WTC11 (cell line): ENCODE measurements around the gene ERC1. TPM values are rescaled to one million over a fixed set of nuclear protein-coding genes. Genes with fewer than 3 reads are reported as not detected.

Experiments
- ATAC-seq: fragments of 200-7000 bp; cut with Tn5 transposase; 2 replicates; pipeline ENCODE4 v1.10.0; 2021; ENCODE audit warnings: mild to moderate bottlenecking, moderate library complexity
- CTCF ChIA-PET: fragments of 300-600 bp; sonication (Branson Sonifier 250); formaldehyde crosslinking; loops from one replicate; lab custom pipeline; 2021; ENCODE audit warnings: antibody characterized with exemption; lab: Charles Lee
- POLR2A ChIA-PET: fragments of 350-600 bp; sonication (Branson Sonifier 250); formaldehyde crosslinking; loops from one replicate; lab custom pipeline; 2021; ENCODE audit warnings: antibody characterized with exemption; lab: Charles Lee
- DNase-seq: peaks from one replicate; pipeline ENCODE4 v3.0.0; 2021; ENCODE audit warnings: low spot score
- H3K27ac Mint-ChIP-seq: 2 replicates; pipeline ENCODE4 v1.8.0; 2021; ENCODE audit warnings: mixed read lengths
- H3K27me3 Mint-ChIP-seq: 2 replicates; pipeline ENCODE4 v1.8.0; 2021; ENCODE audit warnings: low read depth, mild to moderate bottlenecking, moderate library complexity, mixed read lengths
- H3K36me3 Mint-ChIP-seq: 2 replicates; pipeline ENCODE4 v1.8.0; 2021; ENCODE audit warnings: mixed read lengths
- H3K4me1 Mint-ChIP-seq: 2 replicates; pipeline ENCODE4 v1.8.0; 2022; ENCODE audit warnings: mixed read lengths
- H3K4me3 Mint-ChIP-seq: 2 replicates; pipeline ENCODE4 v1.8.0; 2021; ENCODE audit warnings: mild to moderate bottlenecking, moderate library complexity, mixed read lengths
- H3K9me3 Mint-ChIP-seq: 2 replicates; pipeline ENCODE4 v1.8.0; 2021; ENCODE audit warnings: mixed read lengths
- ATF1 ChIP-seq: sonication (generic); formaldehyde crosslinking; IDR thresholded peaks from 2 replicates; pipeline ENCODE4 v1.8.1; 2023; ENCODE audit warnings: mild to moderate bottlenecking, moderate library complexity, missing genetic modification reagents
- CREM ChIP-seq: sonication (generic); formaldehyde crosslinking; IDR thresholded peaks from 2 replicates; pipeline ENCODE4 v1.8.1; 2022; ENCODE audit warnings: mild to moderate bottlenecking, missing genetic modification reagents, moderate library complexity
- ELF4 ChIP-seq: sonication (generic); formaldehyde crosslinking; IDR thresholded peaks from 2 replicates; pipeline ENCODE4 v1.8.1; 2022; ENCODE audit warnings: low read depth, mild to moderate bottlenecking, moderate library complexity, missing genetic modification reagents
- FOXP1 ChIP-seq: sonication (generic); formaldehyde crosslinking; IDR thresholded peaks from 2 replicates; pipeline ENCODE4 v1.8.0; 2022; ENCODE audit warnings: missing genetic modification reagents, mild to moderate bottlenecking, moderate library complexity, borderline replicate concordance
- IRF2 ChIP-seq: sonication (generic); formaldehyde crosslinking; IDR thresholded peaks from 2 replicates; pipeline ENCODE4 v1.8.0; 2022; ENCODE audit warnings: low read depth, missing genetic modification reagents, borderline replicate concordance
- JUN ChIP-seq: sonication (generic); formaldehyde crosslinking; IDR thresholded peaks from 2 replicates; pipeline ENCODE4 v1.8.0; 2023; ENCODE audit warnings: mild to moderate bottlenecking, missing genetic modification reagents
- KAT7 ChIP-seq: sonication (generic); formaldehyde crosslinking; IDR thresholded peaks from 2 replicates; pipeline ENCODE4 v1.8.1; 2023; ENCODE audit warnings: missing genetic modification reagents, mild to moderate bottlenecking, borderline replicate concordance
- MXD4 ChIP-seq: fragments of 250-450 bp; sonication (Bioruptor Pico); IDR thresholded peaks from 2 replicates; pipeline ENCODE4 v1.8.0; 2021; ENCODE audit warnings: mild to moderate bottlenecking, moderate library complexity, borderline replicate concordance
- MYBL2 ChIP-seq: sonication (generic); formaldehyde crosslinking; IDR thresholded peaks from 2 replicates; pipeline ENCODE4 v1.8.1; 2023; ENCODE audit warnings: mild to moderate bottlenecking, moderate library complexity, missing genetic modification reagents
- SMAD3 ChIP-seq: sonication (generic); formaldehyde crosslinking; IDR thresholded peaks from 2 replicates; pipeline ENCODE4 v1.8.0; 2022; ENCODE audit warnings: missing genetic modification reagents, mild to moderate bottlenecking, borderline replicate concordance
- ZBTB21 ChIP-seq: sonication (generic); formaldehyde crosslinking; IDR thresholded peaks from 2 replicates; pipeline ENCODE4 v1.8.1; 2023; ENCODE audit warnings: mild to moderate bottlenecking, missing genetic modification reagents, borderline replicate concordance
- ZNF232 ChIP-seq: sonication (generic); formaldehyde crosslinking; IDR thresholded peaks from 2 replicates; pipeline ENCODE4 v1.8.0; 2022; ENCODE audit warnings: mild to moderate bottlenecking, missing genetic modification reagents
- ZNF396 ChIP-seq: fragments of 250-450 bp; sonication (Bioruptor Pico); IDR thresholded peaks from 2 replicates; pipeline ENCODE4 v1.8.0; 2021; ENCODE audit warnings: mild to moderate bottlenecking, moderate library complexity, borderline replicate concordance
- ZNF423 ChIP-seq: fragments of 250-450 bp; sonication (Bioruptor Pico); IDR thresholded peaks from 2 replicates; pipeline ENCODE4 v2.1.2; 2022; ENCODE audit warnings: mild to moderate bottlenecking, moderate library complexity
- total RNA-seq: library from RNA; stranded (reverse); gene quantifications from 3 replicates; pipeline ENCODE4 v1.2.3, GENCODE V29; 2021
- TF ChIP-seq, protein P1 (sequence below): sonication (generic); formaldehyde crosslinking; IDR thresholded peaks from 2 replicates; pipeline ENCODE4 v1.8.1; 2023; ENCODE audit warnings: mild to moderate bottlenecking, missing genetic modification reagents
- TF ChIP-seq, protein P2 (sequence below): sonication (generic); formaldehyde crosslinking; IDR thresholded peaks from 2 replicates; pipeline ENCODE4 v1.8.1; 2022; ENCODE audit warnings: low read depth, missing genetic modification reagents, borderline replicate concordance
- TF ChIP-seq, protein P3 (sequence below): fragments of 250-450 bp; sonication (Bioruptor Pico); conservative IDR thresholded peaks from 2 replicates; pipeline ENCODE4 v1.9.0; 2021; ENCODE audit warnings: mild to moderate bottlenecking
- TF ChIP-seq, protein P4 (sequence below): sonication (generic); formaldehyde crosslinking; conservative IDR thresholded peaks from 2 replicates; pipeline ENCODE4 v1.8.1; 2022; ENCODE audit warnings: mild to moderate bottlenecking, missing genetic modification reagents
- TF ChIP-seq, protein P5 (sequence below): sonication (generic); formaldehyde crosslinking; IDR thresholded peaks from 2 replicates; pipeline ENCODE4 v1.8.1; 2022; ENCODE audit warnings: missing genetic modification reagents, borderline replicate concordance
- TF ChIP-seq, protein P6 (sequence below): fragments of 250-450 bp; sonication (Bioruptor Pico); IDR thresholded peaks from 2 replicates; pipeline ENCODE4 v1.8.0; 2021; ENCODE audit warnings: mild to moderate bottlenecking
- TF ChIP-seq, protein P7 (sequence below): sonication (generic); formaldehyde crosslinking; IDR thresholded peaks from 2 replicates; pipeline ENCODE4 v1.8.1; 2023; ENCODE audit warnings: mild to moderate bottlenecking, missing genetic modification reagents, moderate library complexity
- TF ChIP-seq, protein P8 (sequence below): fragments of 200-600 bp; IDR thresholded peaks from 2 replicates; pipeline ENCODE4 v1.8.0; 2022; ENCODE audit warnings: antibody characterized with exemption

Gene ERC1
- total RNA-seq, 1 experiment from 2014 or later: 47.5 TPM

DNA sequence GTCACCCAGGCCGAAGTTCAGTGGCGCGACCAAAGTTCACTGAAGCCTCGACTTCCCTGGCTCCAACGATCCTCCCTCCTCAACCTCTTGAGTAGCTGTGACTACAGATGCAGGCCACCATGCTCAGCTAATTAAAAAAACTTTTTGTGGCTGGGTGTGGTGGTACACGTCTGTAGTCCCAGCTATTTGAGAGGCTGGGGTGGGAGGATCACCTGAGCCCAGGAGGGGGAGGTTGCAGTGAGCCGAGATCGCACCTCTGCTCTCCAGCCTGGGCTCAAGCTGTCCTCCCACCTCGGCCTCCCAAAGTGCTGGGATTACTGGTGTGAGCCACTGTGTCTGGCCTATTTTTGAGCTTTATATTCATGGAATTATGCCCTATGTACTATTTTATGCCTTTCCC, 23.4 kb upstream of the ERC1 start:
- TF ChIP-seq, protein P1, sequence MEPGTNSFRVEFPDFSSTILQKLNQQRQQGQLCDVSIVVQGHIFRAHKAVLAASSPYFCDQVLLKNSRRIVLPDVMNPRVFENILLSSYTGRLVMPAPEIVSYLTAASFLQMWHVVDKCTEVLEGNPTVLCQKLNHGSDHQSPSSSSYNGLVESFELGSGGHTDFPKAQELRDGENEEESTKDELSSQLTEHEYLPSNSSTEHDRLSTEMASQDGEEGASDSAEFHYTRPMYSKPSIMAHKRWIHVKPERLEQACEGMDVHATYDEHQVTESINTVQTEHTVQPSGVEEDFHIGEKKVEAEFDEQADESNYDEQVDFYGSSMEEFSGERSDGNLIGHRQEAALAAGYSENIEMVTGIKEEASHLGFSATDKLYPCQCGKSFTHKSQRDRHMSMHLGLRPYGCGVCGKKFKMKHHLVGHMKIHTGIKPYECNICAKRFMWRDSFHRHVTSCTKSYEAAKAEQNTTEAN: no peak
- no peak for TF ChIP-seq ELF4
- no peak for TF ChIP-seq ZBTB21 (CRISPR knock-in tag)
- TF ChIP-seq, protein P2, sequence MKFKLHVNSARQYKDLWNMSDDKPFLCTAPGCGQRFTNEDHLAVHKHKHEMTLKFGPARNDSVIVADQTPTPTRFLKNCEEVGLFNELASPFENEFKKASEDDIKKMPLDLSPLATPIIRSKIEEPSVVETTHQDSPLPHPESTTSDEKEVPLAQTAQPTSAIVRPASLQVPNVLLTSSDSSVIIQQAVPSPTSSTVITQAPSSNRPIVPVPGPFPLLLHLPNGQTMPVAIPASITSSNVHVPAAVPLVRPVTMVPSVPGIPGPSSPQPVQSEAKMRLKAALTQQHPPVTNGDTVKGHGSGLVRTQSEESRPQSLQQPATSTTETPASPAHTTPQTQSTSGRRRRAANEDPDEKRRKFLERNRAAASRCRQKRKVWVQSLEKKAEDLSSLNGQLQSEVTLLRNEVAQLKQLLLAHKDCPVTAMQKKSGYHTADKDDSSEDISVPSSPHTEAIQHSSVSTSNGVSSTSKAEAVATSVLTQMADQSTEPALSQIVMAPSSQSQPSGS (CRISPR knock-in tag): no peak
- TF ChIP-seq, protein P3, sequence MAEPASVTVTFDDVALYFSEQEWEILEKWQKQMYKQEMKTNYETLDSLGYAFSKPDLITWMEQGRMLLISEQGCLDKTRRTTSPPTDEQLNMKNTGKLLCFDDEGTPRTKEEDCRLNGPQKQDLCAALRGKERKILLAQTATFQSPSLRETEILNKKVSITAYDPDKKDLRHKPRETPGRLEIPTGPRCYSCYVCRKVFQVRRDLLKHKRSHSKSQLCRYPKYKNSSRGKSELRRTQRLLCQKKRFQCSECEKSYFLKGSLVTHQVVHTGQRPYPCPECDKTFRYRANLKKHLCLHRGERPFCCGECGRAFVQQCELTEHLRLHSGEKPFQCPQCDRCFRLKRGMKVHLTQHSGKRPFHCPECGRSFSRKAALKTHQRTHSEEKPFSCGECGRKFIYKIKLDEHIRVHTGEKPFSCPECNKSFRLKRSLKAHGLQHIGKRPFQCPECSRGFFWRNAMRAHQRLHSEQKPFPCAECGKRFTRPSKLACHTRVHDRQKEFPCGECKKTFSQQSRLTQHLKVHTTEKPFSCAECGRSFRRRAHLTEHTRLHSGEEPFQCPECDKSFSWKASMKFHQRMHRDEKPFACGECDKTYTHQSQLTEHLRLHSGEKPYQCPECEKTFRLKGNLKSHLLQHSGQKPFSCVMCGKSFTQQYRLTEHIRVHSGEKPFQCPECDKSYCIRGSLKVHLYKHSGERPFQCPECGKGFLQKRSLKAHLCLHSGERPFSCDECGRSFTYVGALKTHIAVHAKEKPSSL (CRISPR knock-in tag): no peak
- no peak for TF ChIP-seq SMAD3
- no peak for TF ChIP-seq ZNF423
- TF ChIP-seq FOXP1 (CRISPR knock-in tag): no peak
- no peak for TF ChIP-seq IRF2 (CRISPR knock-in tag)
- TF ChIP-seq KAT7 (CRISPR knock-in tag): no peak
- TF ChIP-seq, protein P4, sequence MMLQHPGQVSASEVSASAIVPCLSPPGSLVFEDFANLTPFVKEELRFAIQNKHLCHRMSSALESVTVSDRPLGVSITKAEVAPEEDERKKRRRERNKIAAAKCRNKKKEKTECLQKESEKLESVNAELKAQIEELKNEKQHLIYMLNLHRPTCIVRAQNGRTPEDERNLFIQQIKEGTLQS (CRISPR knock-in tag): no peak
- TF ChIP-seq, protein P5, sequence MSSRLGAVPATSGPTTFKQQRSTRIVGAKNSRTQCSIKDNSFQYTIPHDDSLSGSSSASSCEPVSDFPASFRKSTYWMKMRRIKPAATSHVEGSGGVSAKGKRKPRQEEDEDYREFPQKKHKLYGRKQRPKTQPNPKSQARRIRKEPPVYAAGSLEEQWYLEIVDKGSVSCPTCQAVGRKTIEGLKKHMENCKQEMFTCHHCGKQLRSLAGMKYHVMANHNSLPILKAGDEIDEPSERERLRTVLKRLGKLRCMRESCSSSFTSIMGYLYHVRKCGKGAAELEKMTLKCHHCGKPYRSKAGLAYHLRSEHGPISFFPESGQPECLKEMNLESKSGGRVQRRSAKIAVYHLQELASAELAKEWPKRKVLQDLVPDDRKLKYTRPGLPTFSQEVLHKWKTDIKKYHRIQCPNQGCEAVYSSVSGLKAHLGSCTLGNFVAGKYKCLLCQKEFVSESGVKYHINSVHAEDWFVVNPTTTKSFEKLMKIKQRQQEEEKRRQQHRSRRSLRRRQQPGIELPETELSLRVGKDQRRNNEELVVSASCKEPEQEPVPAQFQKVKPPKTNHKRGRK (CRISPR knock-in tag): no peak
- TF ChIP-seq, protein P6, sequence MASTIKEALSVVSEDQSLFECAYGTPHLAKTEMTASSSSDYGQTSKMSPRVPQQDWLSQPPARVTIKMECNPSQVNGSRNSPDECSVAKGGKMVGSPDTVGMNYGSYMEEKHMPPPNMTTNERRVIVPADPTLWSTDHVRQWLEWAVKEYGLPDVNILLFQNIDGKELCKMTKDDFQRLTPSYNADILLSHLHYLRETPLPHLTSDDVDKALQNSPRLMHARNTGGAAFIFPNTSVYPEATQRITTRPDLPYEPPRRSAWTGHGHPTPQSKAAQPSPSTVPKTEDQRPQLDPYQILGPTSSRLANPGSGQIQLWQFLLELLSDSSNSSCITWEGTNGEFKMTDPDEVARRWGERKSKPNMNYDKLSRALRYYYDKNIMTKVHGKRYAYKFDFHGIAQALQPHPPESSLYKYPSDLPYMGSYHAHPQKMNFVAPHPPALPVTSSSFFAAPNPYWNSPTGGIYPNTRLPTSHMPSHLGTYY (CRISPR knock-in tag): no peak
- TF ChIP-seq ATF1: no peak
- TF ChIP-seq JUN (CRISPR knock-in tag): no peak
- TF ChIP-seq MYBL2: no peak
- no peak for TF ChIP-seq CREM (CRISPR knock-in tag)
- TF ChIP-seq, all 79 proteins: peak for 0
- no peak for DNase-seq
- ChIA-PET POLR2A (no interaction called here), CTCF (interaction anchor here (0.6 to 1.7 kb wide), 3 partner anchors 18 to 150 kb away, joined by 3 to 10 read pairs (median 4); partner anchors contain the start of gene RAD52)
- ATAC-seq: no peak
- Mint-ChIP-seq H3K27ac (no peak overlapping the region), H3K27me3 (no peaks in the 10 kb centered on the region; the same call in 1 of the 2 replicates), H3K36me3 (no peaks in the 10 kb centered on the region), H3K9me3 (0 out of 2 replicates have a peak, but pooled peaks cover 3% of the 10 kb centered on the region), H3K4me3 (no peak overlapping the region), H3K4me1 (peaks cover 12% of the 10 kb centered on the region)

DNA sequence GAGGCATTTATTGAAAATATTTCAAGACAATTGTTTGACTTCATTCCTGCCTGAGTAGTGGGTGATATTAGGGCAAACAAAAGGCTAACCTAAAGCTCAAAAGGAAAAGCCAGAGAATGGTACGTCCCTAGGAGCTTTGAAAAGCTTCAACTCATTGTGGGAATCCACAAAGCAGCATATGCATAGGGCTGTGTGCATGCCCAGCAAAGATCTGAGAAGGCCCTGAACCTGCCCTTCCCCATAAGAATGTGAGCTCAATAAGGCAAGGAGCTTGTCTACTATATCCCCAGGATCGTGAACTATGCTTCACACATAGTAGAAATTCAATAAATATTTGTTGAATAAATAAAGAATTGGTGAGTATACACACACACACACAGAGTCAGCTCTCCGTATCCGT, 22.5 kb upstream of the ERC1 start:
- Mint-ChIP-seq H3K27ac (no peak overlapping the region), H3K4me3 (no peak overlapping the region), H3K9me3 (0 out of 2 replicates have a peak, but pooled peaks cover 3% of the 10 kb centered on the region), H3K27me3 (no peaks in the 10 kb centered on the region; the same call in 1 of the 2 replicates), H3K36me3 (no peaks in the 10 kb centered on the region), H3K4me1 (peaks cover 12% of the 10 kb centered on the region)
- DNase-seq: no peak
- peak; percentile 55 for ATAC-seq
- ChIA-PET POLR2A (no interaction called here), CTCF (interaction anchor here (1.1 to 1.7 kb wide), 3 partner anchors 19 to 149 kb away, joined by 4 to 10 read pairs (median 4); partner anchors contain the start of gene RAD52)
- TF ChIP-seq SMAD3 (no peak), ZNF396 (CRISPR knock-in tag) (no peak), ZNF232 (CRISPR knock-in tag) (no peak), MXD4 (no peak)
- TF ChIP-seq, protein P7, sequence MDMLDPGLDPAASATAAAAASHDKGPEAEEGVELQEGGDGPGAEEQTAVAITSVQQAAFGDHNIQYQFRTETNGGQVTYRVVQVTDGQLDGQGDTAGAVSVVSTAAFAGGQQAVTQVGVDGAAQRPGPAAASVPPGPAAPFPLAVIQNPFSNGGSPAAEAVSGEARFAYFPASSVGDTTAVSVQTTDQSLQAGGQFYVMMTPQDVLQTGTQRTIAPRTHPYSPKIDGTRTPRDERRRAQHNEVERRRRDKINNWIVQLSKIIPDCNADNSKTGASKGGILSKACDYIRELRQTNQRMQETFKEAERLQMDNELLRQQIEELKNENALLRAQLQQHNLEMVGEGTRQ: no peak
- TF ChIP-seq, protein P5 (CRISPR knock-in tag): no peak
- TF ChIP-seq, protein P8, sequence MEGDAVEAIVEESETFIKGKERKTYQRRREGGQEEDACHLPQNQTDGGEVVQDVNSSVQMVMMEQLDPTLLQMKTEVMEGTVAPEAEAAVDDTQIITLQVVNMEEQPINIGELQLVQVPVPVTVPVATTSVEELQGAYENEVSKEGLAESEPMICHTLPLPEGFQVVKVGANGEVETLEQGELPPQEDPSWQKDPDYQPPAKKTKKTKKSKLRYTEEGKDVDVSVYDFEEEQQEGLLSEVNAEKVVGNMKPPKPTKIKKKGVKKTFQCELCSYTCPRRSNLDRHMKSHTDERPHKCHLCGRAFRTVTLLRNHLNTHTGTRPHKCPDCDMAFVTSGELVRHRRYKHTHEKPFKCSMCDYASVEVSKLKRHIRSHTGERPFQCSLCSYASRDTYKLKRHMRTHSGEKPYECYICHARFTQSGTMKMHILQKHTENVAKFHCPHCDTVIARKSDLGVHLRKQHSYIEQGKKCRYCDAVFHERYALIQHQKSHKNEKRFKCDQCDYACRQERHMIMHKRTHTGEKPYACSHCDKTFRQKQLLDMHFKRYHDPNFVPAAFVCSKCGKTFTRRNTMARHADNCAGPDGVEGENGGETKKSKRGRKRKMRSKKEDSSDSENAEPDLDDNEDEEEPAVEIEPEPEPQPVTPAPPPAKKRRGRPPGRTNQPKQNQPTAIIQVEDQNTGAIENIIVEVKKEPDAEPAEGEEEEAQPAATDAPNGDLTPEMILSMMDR: no peak
